Mammary epithelial cell (primary cell): Measurements from ENCODE around the gene FKBP4.

Experiments used
- CTCF ChIP-seq, 2 donors: IDR thresholded peaks in 1 of 2; conservative IDR thresholded peaks in 1 of 2; 2 replicates each; pipeline ENCODE4 v1.5.1; 2011 to 2012; ENCODE audit warnings: inconsistent platforms in 2 of 2, low read length in 2 of 2, mild to moderate bottlenecking in 2 of 2, control low read depth in 1 of 2, low read depth in 1 of 2; ENCODE audit not compliant: insufficient read depth in 1 of 2; ENCODE audit errors: extremely low read depth in 1 of 2
- EZH2 ChIP-seq: IDR thresholded peaks from 2 replicates; pipeline ENCODE4 v1.6.1; 2012; ENCODE audit warnings: low read length, inconsistent platforms, borderline replicate concordance

GRCh38 chr12:2804393-2805142 lies 9.8 kb downstream of the FKBP4 start:
- TF ChIP-seq CTCF (conservative IDR thresholded peaks at IDR 0.05 in 1 of 2, IDR thresholded peaks at IDR 0.05 in 1 of 2; ENCODE audit: extremely low read depth in 1 of 2, insufficient read depth in 1 of 2, low read depth in 1 of 2, low read length in 2 of 2) (no peak), EZH2 (no peak)
